Measurements from ENCODE around the gene KRTAP22-2.

Gene KRTAP22-2

GRCh38 chr21:30590297-30590696, at the start of gene KRTAP22-2:
KRTAP22-2 (minus strand) TSS chr21:30590397.
- DNase-seq = no peak

GRCh38 chr21:30638686-30639085, 48.5 kb upstream of the KRTAP22-2 start:
- DNase-seq = no peak

GRCh38 chr21:30634906-30635305, 44.7 kb upstream of the KRTAP22-2 start, which contains the start of gene KRTAP20-2:
KRTAP20-2 (plus strand) TSS chr21:30635206; CDS start chr21:30635264, 58 bp downstream.
- no peak for DNase-seq

GRCh38 chr21:30629200-30629599, 39.0 kb upstream of the KRTAP22-2 start:
- DNase-seq = no peak

- DNase-seq = no peak
These were observed 37.9 kb upstream of the KRTAP22-2 start for GRCh38 chr21:30628109-30628508.

- no peak for DNase-seq
These were observed 35.4 kb upstream of the KRTAP22-2 start for GRCh38 chr21:30625449-30626165.

GRCh38 chr21:30623362-30623761, 33.2 kb upstream of the KRTAP22-2 start:
- no peak for DNase-seq

- no peak for DNase-seq
These were observed 30.3 kb upstream of the KRTAP22-2 start, which contains the start of gene KRTAP20-4 for GRCh38 chr21:30620522-30620921. KRTAP20-4 (plus strand) TSS chr21:30620627.

GRCh38 chr21:30620080-30620479, 29.9 kb upstream of the KRTAP22-2 start:
- no peak for DNase-seq

GRCh38 chr21:30616125-30616524, 25.9 kb upstream of the KRTAP22-2 start, which contains the start of gene KRTAP20-1:
KRTAP20-1 (plus strand) TSS chr21:30616425; CDS start chr21:30616455, 30 bp downstream.
- DNase-seq = no peak

- no peak for DNase-seq
These were observed 25.0 kb upstream of the KRTAP22-2 start for GRCh38 chr21:30615199-30615598.

- no peak for DNase-seq
These were observed 23.6 kb upstream of the KRTAP22-2 start, which contains the start of gene KRTAP6-1 for GRCh38 chr21:30613836-30614235. KRTAP6-1 (minus strand) TSS chr21:30613930; CDS start chr21:30613904, 26 bp downstream.

- no peak for DNase-seq
These were observed 21.9 kb upstream of the KRTAP22-2 start for GRCh38 chr21:30612132-30612531.

GRCh38 chr21:30605968-30606367, 15.8 kb upstream of the KRTAP22-2 start:
- no peak for DNase-seq

- no peak for DNase-seq
These were observed 10.6 kb upstream of the KRTAP22-2 start, which contains the start of gene KRTAP22-1 for GRCh38 chr21:30600787-30601186. KRTAP22-1 (plus strand) TSS chr21:30601087.

GRCh38 chr21:30598802-30599201, 8.6 kb upstream of the KRTAP22-2 start, which contains the start of gene KRTAP6-2:
KRTAP6-2 (minus strand) TSS chr21:30598902; CDS start chr21:30598874, 28 bp downstream.
- DNase-seq = no peak

GRCh38 chr21:30592140-30592539, 1.9 kb upstream of the KRTAP22-2 start, which contains the start of gene KRTAP6-3:
KRTAP6-3 (plus strand) TSS chr21:30592440; CDS start chr21:30592446, 6 bp downstream.
- no peak for DNase-seq

- no peak for DNase-seq
These were observed 7.3 kb downstream of the KRTAP22-2 start for GRCh38 chr21:30582870-30583269.

- no peak for DNase-seq
These were observed 10.1 kb downstream of the KRTAP22-2 start for GRCh38 chr21:30580132-30580531.

GRCh38 chr21:30579346-30579745, 10.9 kb downstream of the KRTAP22-2 start:
- DNase-seq = no peak

- DNase-seq = no peak
These were observed 12.4 kb downstream of the KRTAP22-2 start for GRCh38 chr21:30577766-30578165.

- no peak for DNase-seq
These were observed 22.6 kb downstream of the KRTAP22-2 start for GRCh38 chr21:30567617-30568016.

GRCh38 chr21:30563630-30564029, 26.6 kb downstream of the KRTAP22-2 start:
- DNase-seq = no peak

GRCh38 chr21:30563072-30563471, 27.1 kb downstream of the KRTAP22-2 start:
- DNase-seq = no peak
